GM19324 (cell line): ENCODE measurements around the gene IRF2.
"Not testable (repeated sequence)": the region's sequence is repeated elsewhere in the genome, so short reads cannot be mapped to it uniquely, and the experiment has no call there.

ENCODE experiments used
- ATAC-seq: cut with Tn5 transposase; IDR thresholded peaks from one replicate; pipeline ENCODE4 v1.9.1; 2021; ENCODE audit warnings: mild to moderate bottlenecking, moderate library complexity; ENCODE audit not compliant: unreplicated experiment, low FRiP score

IRF2 gene

GRCh38 chr4:184350213-184350817 lies 124.0 kb downstream of the IRF2 start:
- ATAC-seq: no peak

GRCh38 chr4:184349283-184350039 lies 124.9 kb downstream of the IRF2 start:
- ATAC-seq: no peak

- ATAC-seq: no peak
Observed at GRCh38 chr4:184348311-184349233, 125.8 kb downstream of the IRF2 start.

GRCh38 chr4:184347251-184348239 lies 126.8 kb downstream of the IRF2 start:
- ATAC-seq: peak; percentile 77

- no peak for ATAC-seq
Observed at GRCh38 chr4:184346682-184347081, 127.7 kb downstream of the IRF2 start.

- not testable (repeated sequence) for ATAC-seq
Observed at GRCh38 chr4:184346273-184346672, 128.1 kb downstream of the IRF2 start.

GRCh38 chr4:184345573-184345922 lies 128.8 kb downstream of the IRF2 start:
- no peak for ATAC-seq

- ATAC-seq: no peak
Observed at GRCh38 chr4:184344899-184345572, 129.3 kb downstream of the IRF2 start.

GRCh38 chr4:184344435-184344834 lies 129.9 kb downstream of the IRF2 start:
- ATAC-seq: no peak

- ATAC-seq: peak; percentile 46
Observed at GRCh38 chr4:184343502-184344177, 130.7 kb downstream of the IRF2 start.

GRCh38 chr4:184342857-184343237 lies 131.5 kb downstream of the IRF2 start:
- ATAC-seq: not testable (repeated sequence)

- ATAC-seq: no peak
Observed at GRCh38 chr4:184342167-184342856, 132.0 kb downstream of the IRF2 start.

- not testable (repeated sequence) for ATAC-seq
Observed at GRCh38 chr4:184339398-184340193, 134.8 kb downstream of the IRF2 start.

- ATAC-seq: no peak
Observed at GRCh38 chr4:184337907-184338306, 136.4 kb downstream of the IRF2 start.
